Measurements from ENCODE around the gene MRI1. TPM values are rescaled to one million over a fixed set of nuclear protein-coding genes. Genes with fewer than 3 reads are reported as not detected.

Gene MRI1
- total and polyA plus RNA-seq, 7 donors = 6.4 to 11.2 (median 9.6) TPM

GRCh38 chr19:13808856-13809255 is 44.5 kb downstream of the MRI1 start:
- intact Hi-C loops (cut with DNase I) = no loop called here

GRCh38 chr19:13812544-13812943 is 48.2 kb downstream of the MRI1 start:
- Histone ChIP-seq H3K36me3 (ENCODE audit: insufficient read depth in 1 of 2, low read depth in 1 of 2) (peaks cover 0 to 28% of the 10 kb centered on the region in 2 donors), H3K27ac (no peak overlapping the region), H3K9me3 (no peaks in the 10 kb centered on the region), H3K4me1 (no peaks in the 10 kb centered on the region), H3K4me3 (no peak overlapping the region), H3K27me3 (ENCODE audit: insufficient read depth in 3 of 3, low read length in 2 of 3) (no peaks in the 10 kb centered on the region)
- no peak for ATAC-seq
- no peak for TF ChIP-seq CTCF (IDR thresholded peaks at IDR 0.05)
- no peak for DNase-seq
- intact Hi-C loops (cut with DNase I) = no loop called here
- 90 to 97% (median 93%) methylated on average over 11 of the region's 11 CpGs for WGBS, 3 donors

More at GRCh38 chr19:13808856-13809255, 44.5 kb downstream of the MRI1 start:
- peak in 1 of 4 donors; percentile 28 for ATAC-seq
- Histone ChIP-seq H3K4me3 (no peak overlapping the region), H3K27me3 (ENCODE audit: insufficient read depth in 3 of 3, low read length in 2 of 3) (no peaks in the 10 kb centered on the region), H3K9me3 (no peaks in the 10 kb centered on the region), H3K4me1 (no peaks in the 10 kb centered on the region), H3K27ac (no peak overlapping the region), H3K36me3 (ENCODE audit: insufficient read depth in 1 of 2, low read depth in 1 of 2) (peaks cover 0 to 18% of the 10 kb centered on the region in 2 donors)
- TF ChIP-seq CTCF (IDR thresholded peaks at IDR 0.05) = no peak
- WGBS, 3 donors = 93 to 95% (median 93%) methylated on average over 33 to 34 of the region's 34 CpGs
- no peak for DNase-seq

GRCh38 chr19:13813147-13813546 is 48.8 kb downstream of the MRI1 start:
- Histone ChIP-seq H3K27ac (no peak overlapping the region), H3K27me3 (ENCODE audit: insufficient read depth in 3 of 3, low read length in 2 of 3) (no peaks in the 10 kb centered on the region), H3K4me1 (no peaks in the 10 kb centered on the region), H3K9me3 (no peaks in the 10 kb centered on the region), H3K4me3 (no peak overlapping the region), H3K36me3 (ENCODE audit: insufficient read depth in 1 of 2, low read depth in 1 of 2) (peaks cover 0 to 28% of the 10 kb centered on the region in 2 donors)
- WGBS, 3 donors = 95 to 100% (median 99%) methylated on average over 1 to 2 of the region's 2 CpGs
- no peak for ATAC-seq
- intact Hi-C loops (cut with DNase I) = no loop called here
- no peak for TF ChIP-seq CTCF (IDR thresholded peaks at IDR 0.05)
- no peak for DNase-seq

GRCh38 chr19:13814550-13814949 is 50.2 kb downstream of the MRI1 start:
- H3K27me3 ChIP-seq (ENCODE audit: insufficient read depth in 3 of 3, low read length in 2 of 3) = no peaks in the 10 kb centered on the region
- H3K4me3 ChIP-seq = no peak overlapping the region
- ATAC-seq = no peak
- H3K4me1 ChIP-seq = no peaks in the 10 kb centered on the region
- 91 to 95% (median 92%) methylated on average over 20 to 21 of the region's 21 CpGs for WGBS, 3 donors
- H3K9me3 ChIP-seq = no peaks in the 10 kb centered on the region
- peaks cover 0 to 18% of the 10 kb centered on the region in 2 donors for H3K36me3 ChIP-seq (ENCODE audit: insufficient read depth in 1 of 2, low read depth in 1 of 2)
- no peak overlapping the region for H3K27ac ChIP-seq
- no peak for TF ChIP-seq CTCF (IDR thresholded peaks at IDR 0.05)
- intact Hi-C loops (cut with DNase I) = no loop called here
- DNase-seq = no peak

GRCh38 chr19:13817018-13817614 is 52.8 kb downstream of the MRI1 start:
- Histone ChIP-seq H3K4me1 (no peaks in the 10 kb centered on the region), H3K27me3 (ENCODE audit: insufficient read depth in 3 of 3, low read length in 2 of 3) (no peaks in the 10 kb centered on the region), H3K27ac (no peak overlapping the region), H3K36me3 (ENCODE audit: insufficient read depth in 1 of 2, low read depth in 1 of 2) (peaks cover 0 to 9% of the 10 kb centered on the region in 2 donors), H3K4me3 (no peak overlapping the region), H3K9me3 (no peaks in the 10 kb centered on the region)
- no peak for TF ChIP-seq CTCF (IDR thresholded peaks at IDR 0.05)
- intact Hi-C loops (cut with DNase I) = no loop called here
- ATAC-seq (no peak), DNase-seq (no peak)
- 75 to 78% (median 75%) methylated on average over 11 of the region's 11 CpGs for WGBS, 3 donors

All from psoas muscle (tissue), 8 donors.